Measurements from ENCODE around the gene IFITM1.
A peak's percentile ranks its signal among the peaks of the same experiment; 100 is the strongest.
"Not testable (repeated sequence)": the region's sequence is repeated elsewhere in the genome, so short reads cannot be mapped to it uniquely, and the experiment has no call there.

IFITM1 gene

GRCh38 chr11:282171-282570 lies 31.7 kb upstream of the IFITM1 start:
- FAIRE-seq (no peak), DNase-seq (ENCODE audit: extremely low spot score, insufficient read length, low read depth) (no peak)

DNA sequence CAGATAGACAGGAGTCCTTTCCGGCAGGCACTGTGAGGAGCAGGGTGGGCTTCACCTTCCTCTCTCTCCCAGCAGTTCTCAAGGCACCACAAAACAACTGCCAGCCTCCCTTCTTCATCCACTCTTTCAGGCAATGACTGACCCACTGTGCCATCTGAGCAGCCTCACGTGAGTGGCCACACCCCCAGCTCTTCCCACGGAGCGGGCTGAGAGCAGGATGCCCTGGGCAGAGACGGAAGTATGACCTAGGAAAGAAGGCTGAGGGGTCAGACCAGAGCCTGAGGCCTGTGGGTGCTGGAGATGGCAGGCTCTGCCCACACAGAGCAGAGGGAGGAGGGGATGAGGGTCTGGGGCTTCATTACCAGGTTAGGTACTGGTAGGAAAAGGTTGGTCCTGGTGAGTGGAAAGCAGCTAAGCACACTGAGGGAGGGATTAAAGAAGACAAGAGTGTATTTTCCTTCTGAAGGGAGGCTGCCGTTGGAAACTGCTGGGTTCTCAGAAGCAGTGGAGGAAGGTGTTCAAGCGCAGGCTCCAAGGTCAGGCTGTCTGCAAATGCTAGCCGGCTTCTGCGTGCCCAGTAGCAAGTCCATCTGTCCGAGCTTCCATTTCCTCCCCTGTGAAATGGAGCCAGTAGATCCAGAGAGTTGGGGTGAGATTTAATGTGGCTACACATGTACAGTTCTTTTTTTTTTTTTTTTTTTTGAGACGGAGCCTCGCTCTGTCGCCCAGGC lies 31.0 kb upstream of the IFITM1 start:
- FAIRE-seq: no peak
- no peak for DNase-seq (ENCODE audit: extremely low spot score, insufficient read length, low read depth)

DNA sequence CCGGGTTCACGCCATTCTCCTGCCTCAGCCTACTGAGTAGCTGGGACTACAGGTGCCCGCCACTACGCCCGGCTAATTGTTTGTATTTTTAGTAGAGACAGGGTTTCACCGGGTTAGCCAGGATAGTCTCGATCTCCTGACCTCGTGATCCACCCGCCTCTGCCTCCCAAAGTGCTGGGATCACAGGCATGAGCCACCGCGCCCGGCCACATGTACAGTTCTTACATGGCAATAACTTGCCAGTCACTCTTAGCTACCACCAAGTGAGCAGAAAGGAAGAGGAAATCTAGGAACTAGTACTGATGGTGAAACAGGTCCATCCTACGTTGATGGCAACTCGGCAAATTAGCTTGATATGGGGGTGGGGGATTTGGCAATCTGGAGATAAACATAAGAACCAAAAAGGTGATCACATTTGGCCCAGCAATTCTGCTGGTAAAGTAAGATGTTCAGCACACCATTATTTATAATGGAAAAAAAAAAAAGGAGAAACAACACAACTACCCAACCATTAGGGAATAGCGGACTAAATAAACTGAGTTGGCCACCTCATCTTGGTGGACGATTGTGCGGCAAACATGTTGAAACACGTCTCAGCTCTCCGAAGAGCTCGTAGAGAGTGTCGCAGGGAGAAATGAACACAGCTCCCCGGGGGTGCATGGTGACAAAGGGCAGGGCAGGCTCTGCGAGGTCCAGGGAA lies 30.3 kb upstream of the IFITM1 start:
- no peak for DNase-seq (ENCODE audit: extremely low spot score, insufficient read length, low read depth)

DNA sequence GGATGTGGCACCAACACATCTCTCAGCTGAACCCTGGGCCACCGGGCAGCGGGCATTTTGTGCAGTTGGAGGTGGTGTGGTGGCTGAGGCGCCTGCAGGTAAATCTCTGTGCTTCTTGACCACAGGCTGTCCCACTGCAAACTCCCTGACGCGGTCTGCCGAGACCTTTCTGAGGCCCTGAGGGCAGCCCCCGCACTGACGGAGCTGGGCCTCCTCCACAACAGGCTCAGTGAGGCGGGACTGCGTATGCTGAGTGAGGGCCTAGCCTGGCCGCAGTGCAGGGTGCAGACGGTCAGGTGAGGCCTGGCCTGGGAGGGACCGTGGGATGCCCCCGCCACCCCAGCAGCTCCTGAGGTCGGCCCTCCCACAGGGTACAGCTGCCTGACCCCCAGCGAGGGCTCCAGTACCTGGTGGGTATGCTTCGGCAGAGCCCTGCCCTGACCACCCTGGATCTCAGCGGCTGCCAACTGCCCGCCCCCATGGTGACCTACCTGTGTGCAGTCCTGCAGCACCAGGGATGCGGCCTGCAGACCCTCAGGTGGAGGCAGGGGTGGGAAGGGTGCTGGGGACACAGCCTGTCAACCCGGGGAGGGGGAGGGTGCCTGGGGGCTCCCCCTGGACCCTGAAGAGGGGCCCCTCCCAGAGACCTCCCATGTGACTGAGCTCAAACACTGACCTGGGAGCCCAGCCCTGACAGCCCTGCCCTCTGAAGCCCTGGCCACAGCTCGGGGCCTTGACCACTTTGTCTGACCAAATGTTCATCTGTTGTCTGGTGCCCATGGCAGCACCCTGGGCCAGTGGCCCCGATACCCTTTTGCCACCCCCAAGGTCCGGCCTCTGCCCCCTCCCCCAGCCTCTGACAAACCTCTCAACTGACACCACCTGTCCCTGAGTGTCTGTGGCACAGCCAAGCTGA lies 29.5 kb upstream of the IFITM1 start:
- no peak for DNase-seq (ENCODE audit: extremely low spot score, insufficient read length, low read depth)
- FAIRE-seq: no peak

More for the DNA sequence above, 30.3 kb upstream of the IFITM1 start:
- FAIRE-seq: no peak

DNA sequence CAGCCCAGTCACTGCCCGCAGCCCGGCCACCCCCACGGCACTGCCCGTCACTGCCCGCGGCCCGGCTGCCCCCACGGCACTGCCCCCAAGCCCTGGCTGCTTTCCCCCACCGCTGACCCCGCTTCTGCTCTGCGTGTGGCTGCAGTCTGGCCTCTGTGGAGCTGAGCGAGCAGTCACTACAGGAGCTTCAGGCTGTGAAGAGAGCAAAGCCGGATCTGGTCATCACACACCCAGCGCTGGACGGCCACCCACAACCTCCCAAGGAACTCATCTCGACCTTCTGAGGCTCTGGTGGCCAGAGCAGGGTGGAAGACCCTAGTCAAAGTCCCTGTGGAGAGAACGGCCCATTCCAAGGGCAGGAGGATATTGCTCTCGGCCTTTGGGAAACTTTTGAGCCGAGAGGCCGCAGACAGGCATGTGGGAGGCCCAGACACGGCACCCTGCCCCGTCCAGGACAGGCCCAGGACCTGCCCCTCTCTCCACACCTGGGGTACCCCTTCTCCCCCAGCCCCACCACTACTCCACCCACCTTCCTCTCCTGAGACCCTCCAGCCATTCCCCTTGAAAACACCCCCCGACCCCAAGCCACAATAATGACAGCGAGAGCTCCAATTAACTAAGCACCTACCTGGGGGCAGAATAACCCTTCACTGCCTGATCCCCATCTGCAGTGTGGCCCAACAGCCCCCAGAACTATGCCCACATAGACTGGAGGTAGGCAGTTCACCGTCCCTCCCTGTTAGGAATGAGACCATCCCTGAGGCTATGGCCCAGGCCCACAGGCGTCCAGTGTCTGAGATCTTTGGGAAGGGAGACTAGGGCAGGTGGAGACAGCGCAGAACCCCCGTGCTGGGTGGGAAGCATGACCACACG lies 28.6 kb upstream of the IFITM1 start:
- DNase-seq (ENCODE audit: extremely low spot score, insufficient read length, low read depth): no peak
- no peak for FAIRE-seq

- no peak for FAIRE-seq
These were observed 28.0 kb upstream of the IFITM1 start for GRCh38 chr11:285894-286220.

DNA sequence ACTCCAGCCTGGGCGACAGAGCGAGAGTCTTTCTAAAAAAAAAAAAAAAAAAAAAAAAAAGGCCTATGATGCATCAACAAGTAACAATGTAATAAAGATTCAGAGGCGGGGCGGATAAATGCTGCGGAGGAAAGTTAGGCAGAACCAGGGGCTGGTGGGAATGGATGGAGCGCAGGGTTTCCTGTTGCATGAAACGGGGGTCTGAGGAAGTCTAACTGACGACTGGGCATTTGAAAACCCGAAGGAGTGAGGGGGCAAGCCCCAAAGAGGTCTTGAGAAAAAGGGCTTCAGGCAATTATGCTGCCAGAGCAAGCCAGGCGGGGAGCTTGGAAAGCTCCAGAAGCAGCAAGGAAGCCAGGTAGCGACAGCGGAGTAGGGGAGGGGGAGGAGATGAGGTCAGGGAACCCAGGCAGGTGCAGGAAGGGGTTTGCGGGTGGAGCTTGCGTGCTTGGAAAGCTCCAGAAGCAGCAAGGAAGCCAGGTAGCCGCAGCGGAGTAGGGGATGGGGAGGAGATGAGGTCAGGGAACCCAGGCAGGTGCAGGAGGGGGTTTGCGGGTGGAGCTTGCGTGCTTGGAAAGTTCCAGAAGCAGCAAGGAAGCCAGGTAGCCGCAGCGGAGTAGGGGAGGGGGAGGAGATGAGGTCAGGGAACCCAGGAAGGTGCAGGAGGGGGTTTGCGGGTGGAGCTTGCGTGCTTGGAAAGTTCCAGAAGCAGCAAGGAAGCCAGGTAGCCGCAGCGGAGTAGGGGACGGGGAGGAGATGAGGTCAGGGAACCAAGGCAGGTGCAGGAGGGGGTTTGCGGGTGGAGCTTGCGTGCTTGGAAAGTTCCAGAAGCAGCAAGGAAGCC lies 26.6 kb upstream of the IFITM1 start:
- DNase-seq (ENCODE audit: extremely low spot score, insufficient read length, low read depth): not testable (repeated sequence)

More at GRCh38 chr11:285894-286220, 28.0 kb upstream of the IFITM1 start:
- DNase-seq (ENCODE audit: extremely low spot score, insufficient read length, low read depth): no peak

GRCh38 chr11:287821-288477 lies 25.9 kb upstream of the IFITM1 start:
- FAIRE-seq: no peak
- DNase-seq (ENCODE audit: extremely low spot score, insufficient read length, low read depth): no peak

More for the DNA sequence above, 26.6 kb upstream of the IFITM1 start:
- not testable (repeated sequence) for FAIRE-seq

DNA sequence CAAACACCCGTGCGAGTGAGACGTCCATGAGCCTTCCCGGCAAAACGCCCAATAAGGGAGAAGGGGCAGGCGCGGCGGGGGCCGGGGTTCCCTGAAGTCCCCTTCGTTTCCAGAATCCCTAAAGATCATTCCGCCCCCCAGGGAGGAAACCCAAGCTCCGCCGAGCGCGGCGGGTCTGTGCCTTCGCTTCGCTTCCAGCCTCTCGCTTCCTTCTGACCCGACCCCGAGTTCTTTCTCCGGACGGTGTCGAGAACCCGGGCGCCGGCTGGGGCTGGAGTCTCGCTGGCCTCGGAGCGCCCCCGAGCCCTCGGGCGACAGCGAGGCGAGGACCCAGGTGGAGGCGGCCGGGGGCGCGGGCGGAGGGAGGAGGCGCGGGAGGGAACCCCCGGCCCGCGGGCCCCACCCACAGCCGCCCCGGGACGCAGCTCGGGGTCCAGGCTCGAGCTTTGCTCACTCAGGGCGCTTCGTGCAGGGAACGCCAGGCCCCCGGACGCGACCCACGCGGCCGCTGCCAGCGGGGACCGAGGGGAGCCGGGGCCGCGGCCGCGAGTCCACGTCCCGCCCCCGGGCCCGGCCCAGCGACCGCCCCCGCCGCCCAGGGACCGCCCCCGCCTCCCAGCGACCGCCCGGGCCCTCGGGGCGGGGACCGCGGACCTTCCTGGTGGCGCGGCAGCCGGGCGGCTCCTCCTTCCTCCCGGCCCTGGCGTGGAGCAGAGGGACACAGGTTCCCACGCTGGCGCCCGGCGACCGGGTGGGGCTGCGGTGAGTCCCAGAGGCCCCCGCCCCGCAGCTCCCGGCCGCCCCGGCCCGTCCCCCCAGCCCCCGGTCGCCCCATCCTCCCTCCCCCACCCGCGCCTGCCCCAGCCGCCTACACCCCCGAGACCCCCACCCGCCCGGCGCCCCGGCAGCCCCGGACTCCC lies 25.1 kb upstream of the IFITM1 start, which contains the start of gene PGGHG:
Gene PGGHG (plus strand): TSS at position 649 of the 920 bp plus-strand sequence. CDS start 691 bp downstream, outside the sequence.
- DNase-seq (ENCODE audit: extremely low spot score, insufficient read length, low read depth) (peak; percentile 77), FAIRE-seq (no peak)

DNA sequence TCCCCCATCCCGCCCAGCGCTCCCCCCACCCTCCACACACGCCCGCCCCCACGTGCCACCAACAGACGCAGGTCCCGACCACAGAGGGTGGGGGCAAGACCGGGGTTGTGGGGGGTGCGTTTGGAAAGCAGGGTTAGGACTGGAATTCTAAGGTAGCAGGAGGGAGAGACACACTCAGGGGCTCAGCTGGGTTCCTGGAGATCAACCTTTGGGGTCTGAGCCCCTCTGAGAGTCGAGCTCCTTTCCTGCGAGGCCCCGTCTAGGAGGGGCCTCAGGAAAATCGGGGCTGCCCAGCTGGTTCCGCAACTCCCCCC lies 24.5 kb upstream of the IFITM1 start:
- DNase-seq (ENCODE audit: extremely low spot score, insufficient read length, low read depth) (no peak), FAIRE-seq (no peak)

DNA sequence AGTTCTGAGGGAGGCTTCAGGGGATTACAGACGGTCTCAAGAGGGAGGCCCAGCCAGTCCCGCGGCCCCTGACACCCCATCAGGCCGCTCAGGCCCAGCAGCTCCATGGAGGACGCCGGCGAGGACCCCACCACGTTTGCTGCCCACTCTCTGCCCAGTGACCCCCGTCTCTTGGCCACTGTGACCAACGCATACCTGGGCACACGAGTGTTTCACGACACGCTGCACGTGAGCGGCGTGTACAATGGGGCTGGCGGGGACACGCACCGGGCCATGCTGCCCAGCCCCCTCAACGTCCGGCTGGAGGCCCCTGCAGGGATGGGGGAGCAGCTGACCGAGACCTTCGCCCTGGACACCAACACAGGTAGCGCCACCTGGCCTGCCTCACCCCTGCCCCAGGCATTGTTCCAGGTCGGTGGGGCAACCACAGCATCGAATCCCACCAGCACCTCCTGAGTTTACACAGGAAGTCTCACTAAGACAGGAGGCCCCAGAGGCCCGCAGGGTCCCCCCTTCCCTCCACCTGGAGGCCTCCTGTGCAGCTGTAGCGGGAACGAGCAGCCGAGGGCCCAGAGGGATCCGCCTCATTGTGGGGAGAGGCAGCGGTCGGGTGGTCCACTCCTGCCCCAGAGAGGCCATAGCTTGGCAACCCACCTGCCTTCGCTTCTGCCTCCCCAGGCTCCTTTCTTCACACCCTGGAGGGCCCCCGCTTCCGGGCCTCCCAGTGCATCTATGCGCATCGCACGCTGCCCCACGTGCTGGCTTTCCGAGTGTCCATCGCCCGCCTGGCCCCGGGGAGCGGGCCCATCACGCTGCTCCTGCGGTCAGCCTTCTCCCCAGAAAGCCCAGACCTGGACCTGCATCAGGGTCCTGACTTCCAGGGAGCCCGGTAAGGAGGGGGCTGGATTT lies 23.9 kb upstream of the IFITM1 start:
- FAIRE-seq (no peak), DNase-seq (ENCODE audit: extremely low spot score, insufficient read length, low read depth) (no peak)

GRCh38 chr11:290621-291231 lies 23.1 kb upstream of the IFITM1 start:
- DNase-seq (ENCODE audit: extremely low spot score, insufficient read length, low read depth): no peak
- no peak for FAIRE-seq

DNA sequence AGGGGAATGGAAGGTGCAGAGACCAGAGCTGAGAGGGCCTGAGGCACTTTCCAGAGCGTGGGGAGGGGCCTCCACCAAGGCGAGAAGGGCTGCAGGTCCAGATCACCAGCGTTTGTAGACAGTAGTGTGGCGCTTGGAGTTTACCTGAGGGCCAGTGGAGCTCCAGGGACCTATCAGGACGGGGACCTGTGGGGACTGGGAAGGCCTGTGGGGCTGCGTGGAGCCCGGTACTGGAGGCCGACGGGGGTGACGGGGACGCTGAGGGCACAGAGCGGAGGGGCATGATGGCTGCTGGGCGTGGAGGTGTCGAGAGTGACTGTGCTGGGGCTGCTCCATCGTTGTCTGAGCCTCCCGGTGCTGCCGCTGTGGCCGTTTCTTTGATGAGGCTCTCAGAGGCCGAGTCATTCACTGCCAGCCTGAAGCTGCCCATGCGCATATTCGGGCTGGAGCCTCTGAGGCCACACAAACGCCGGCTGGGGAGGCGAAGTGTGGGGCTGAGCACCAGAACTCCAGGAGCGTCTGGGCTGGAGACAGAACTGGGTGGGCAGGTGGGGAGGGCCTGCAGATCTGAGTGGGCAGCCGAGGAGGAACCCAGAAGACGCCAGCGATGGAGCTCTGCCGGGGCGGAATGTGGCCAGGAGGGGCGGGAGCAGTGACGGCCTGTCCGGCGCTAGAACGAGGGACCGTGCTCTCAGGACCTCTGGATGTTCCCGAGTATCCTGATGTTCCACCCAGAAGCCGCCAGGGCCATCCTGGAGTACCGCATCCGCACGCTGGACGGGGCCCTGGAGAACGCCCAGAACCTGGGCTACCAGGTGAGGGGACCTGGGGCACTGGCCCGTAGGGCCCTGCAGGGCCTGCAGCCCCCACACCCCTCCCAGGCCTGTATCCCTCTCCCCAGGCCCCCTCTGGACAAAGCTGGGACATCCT lies 22.3 kb upstream of the IFITM1 start:
- DNase-seq (ENCODE audit: extremely low spot score, insufficient read length, low read depth) (no peak), FAIRE-seq (no peak)

- DNase-seq (ENCODE audit: extremely low spot score, insufficient read length, low read depth) (no peak), FAIRE-seq (no peak)
These were observed 21.4 kb upstream of the IFITM1 start for GRCh38 chr11:292211-293121.
